ENCODE data around the gene EAF2. TPM values are rescaled to one million over a fixed set of nuclear protein-coding genes. Genes with fewer than 3 reads are reported as not detected.

Gene EAF2
- 1 to 10 TPM; 2.9 to 8.6 (median 4.0) TPM for total RNA-seq
- polyA plus RNA-seq, result 1 to 10 TPM; 3.1 to 4.7 TPM

- intact Hi-C loops (cut with DNase I), result no loop called here
Measured at GRCh38 chr3:121834671-121835464, at the start of gene EAF2, which contains the start of gene IQCB1. Gene EAF2, plus strand, starts transcription at chr3:121835209. Its CDS starts 77 bp downstream, at chr3:121835286. Gene IQCB1, minus strand, starts transcription at chr3:121835060. Its CDS starts 6,100 bp downstream, at chr3:121828960.

GRCh38 chr3:121786485-121786884 is 48.5 kb upstream of the EAF2 start:
- no peak overlapping the region for H3K27ac ChIP-seq
- peaks cover 0 to 26% (median 0%) of the 10 kb centered on the region in 3 donors for H3K36me3 ChIP-seq
- no peak for ATAC-seq
- FAIRE-seq, result no peak
- no peaks in the 10 kb centered on the region for H3K27me3 ChIP-seq
- intact Hi-C loops (cut with DNase I), result no loop called here
- no peak for DNase-seq
- no peak for TF ChIP-seq CTCF (IDR thresholded peaks at IDR 0.05)
- no peak overlapping the region for H3K4me3 ChIP-seq
- no peaks in the 10 kb centered on the region for H3K9me3 ChIP-seq
- H3K4me1 ChIP-seq, result no peaks in the 10 kb centered on the region
- WGBS, 2 donors, result 69 to 87% methylated on average over 2 of the region's 2 CpGs

More at GRCh38 chr3:121834671-121835464, at the start of gene EAF2, which contains the start of gene IQCB1:
- no peaks in the 10 kb centered on the region for H3K9me3 ChIP-seq
- peak; percentile 94 for FAIRE-seq
- no peaks in the 10 kb centered on the region for H3K27me3 ChIP-seq
- DNase-seq, result peak; percentile 96 to 99 (median 97)
- H3K27ac ChIP-seq, result peak within 1 kb of the TSS; percentile 61 to 82 (median 71)
- no peaks in the 10 kb centered on the region for H3K36me3 ChIP-seq
- peak within 1 kb of the TSS; percentile 43 to 86 (median 77) for H3K4me3 ChIP-seq
- no peak for TF ChIP-seq CTCF (IDR thresholded peaks at IDR 0.05)
- peaks cover 4 to 20% (median 5%) of the 10 kb centered on the region in 3 donors for H3K4me1 ChIP-seq
- peak; percentile 99 to 100 (median 100) for ATAC-seq
- WGBS, 2 donors, result 0% methylated on average over 54 of the region's 54 CpGs

- no peak for TF ChIP-seq CTCF (IDR thresholded peaks at IDR 0.05)
Measured at GRCh38 chr3:121793078-121793477, 41.9 kb upstream of the EAF2 start.

GRCh38 chr3:121794264-121794983 is 40.6 kb upstream of the EAF2 start:
- H3K36me3 ChIP-seq, result peaks cover 0 to 12% (median 4%) of the 10 kb centered on the region in 3 donors
- DNase-seq (no peak), FAIRE-seq (no peak), ATAC-seq (no peak)
- H3K27me3 ChIP-seq, result no peaks in the 10 kb centered on the region
- TF ChIP-seq CTCF (IDR thresholded peaks at IDR 0.05), result no peak
- intact Hi-C loops (cut with DNase I), result no loop called here
- no peak overlapping the region for H3K4me3 ChIP-seq
- H3K27ac ChIP-seq, result no peak overlapping the region
- 90 to 91% methylated on average over 2 of the region's 2 CpGs for WGBS, 2 donors
- no peaks in the 10 kb centered on the region for H3K9me3 ChIP-seq
- peaks cover 0 to 4% (median 0%) of the 10 kb centered on the region in 3 donors for H3K4me1 ChIP-seq

More at GRCh38 chr3:121793078-121793477, 41.9 kb upstream of the EAF2 start:
- Histone ChIP-seq H3K27ac (no peak overlapping the region), H3K27me3 (no peaks in the 10 kb centered on the region), H3K36me3 (peaks cover 0 to 21% (median 0%) of the 10 kb centered on the region in 3 donors), H3K4me1 (peaks cover 0 to 4% (median 0%) of the 10 kb centered on the region in 3 donors), H3K9me3 (no peaks in the 10 kb centered on the region), H3K4me3 (no peak overlapping the region)
- DNase-seq, result no peak
- intact Hi-C loops (cut with DNase I), result no loop called here
- FAIRE-seq, result no peak
- ATAC-seq, result no peak
- WGBS, 2 donors, result 96 to 98% methylated on average over 3 of the region's 3 CpGs

All from pancreas (tissue), 10 donors.